ENCODE measurements around the gene SHKBP1. TPM values are rescaled to one million over a fixed set of nuclear protein-coding genes. Genes with fewer than 3 reads are reported as not detected.

SHKBP1 gene
- total and polyA plus RNA-seq, 2 of the 4 experiments (the other 2 are of a cell fraction): 15.6 to 94.0 TPM

GRCh38 chr19:40528533-40529092 lies 48.1 kb upstream of the SHKBP1 start:
- no peak overlapping the region for H3K4ac ChIP-seq (ENCODE audit: low read depth, low read length)
- no peak overlapping the region for H3K27ac ChIP-seq (ENCODE audit: insufficient read depth, low read length)
- TF ChIP-seq POLR2A (IDR thresholded peaks at IDR 0.05; ENCODE audit: low read depth, low read length): no peak
- no peak for TF ChIP-seq RCOR1 (IDR thresholded peaks at IDR 0.05; ENCODE audit: insufficient replicate concordance, low read length)
- TF ChIP-seq RFX5 (IDR thresholded peaks at IDR 0.05; ENCODE audit: low read depth, low read length): no peak
- TF ChIP-seq SMC3 (IDR thresholded peaks at IDR 0.05; ENCODE audit: low read depth, low read length): no peak
- no peak for TF ChIP-seq USF2 (IDR thresholded peaks at IDR 0.05; ENCODE audit: low read depth, low read length)
- H3K23ac ChIP-seq (ENCODE audit: low read depth, low read length): no peak overlapping the region
- peaks cover 3% of the 10 kb centered on the region; the same call in 1 of the 2 replicates for H3K4me1 ChIP-seq (ENCODE audit: control insufficient read depth, insufficient read depth, low read length)
- peaks cover 15% of the 10 kb centered on the region for H3K27me3 ChIP-seq (ENCODE audit: control insufficient read depth, insufficient read depth, low read length)
- H4K8ac ChIP-seq (ENCODE audit: low read depth in 2 of 2, low read length in 2 of 2): peak overlapping the region in 1 of 2 experiments; percentile 43; a peak in 1 of 4 replicates
- BruUV-seq (replicated peaks): no TSS peak
- H3K4me3 ChIP-seq (ENCODE audit: insufficient read depth, low read depth, low read length): no peak overlapping the region
- no peaks in the 10 kb centered on the region for H3K9me3 ChIP-seq (ENCODE audit: control insufficient read depth, insufficient read depth, low read length)
- no peak overlapping the region for H2BK20ac ChIP-seq (ENCODE audit: low read depth, low read length)
- H2AK9ac ChIP-seq (replicated peaks; ENCODE audit: low read depth, low read length, poor library complexity): no peak overlapping the region
- H2AK5ac ChIP-seq (ENCODE audit: low read depth, low read length): peak overlapping the region; percentile 70; the same call in 1 of the 2 replicates
- no peaks in the 10 kb centered on the region for H3K79me1 ChIP-seq (ENCODE audit: low read depth in 1 of 2, low read length in 2 of 2)
- H2AFZ ChIP-seq (replicated peaks; ENCODE audit: low read length, poor library complexity): peak overlapping the region; percentile 84
- ChIA-PET CTCF (no interaction called here), POLR2A (ENCODE audit: unreplicated experiment) (no interaction called here)
- H4K91ac ChIP-seq (ENCODE audit: insufficient read depth, low read depth, low read length): no peak overlapping the region
- no peaks in the 10 kb centered on the region for H3K36me3 ChIP-seq (ENCODE audit: control insufficient read depth, insufficient read depth, low read length)
- no peak for DNase-seq
- in situ Hi-C loops (cut with MboI; ENCODE audit: low sequenced_read_pairs): no loop called here
- intact Hi-C loops (cut with micrococcal nuclease): loop anchor here (1.0 to 10.0 kb wide), 3 partner anchors 64 to 106 kb away; partner anchors contain the start of genes BLVRB and SPTBN4
- H2BK15ac ChIP-seq (ENCODE audit: low read depth, low read length): no peak overlapping the region
- H4K5ac ChIP-seq (ENCODE audit: low read depth, low read length): no peak overlapping the region
- no peaks in the 10 kb centered on the region for H4K20me1 ChIP-seq (ENCODE audit: insufficient read depth, low read length)
- no peak overlapping the region for H2BK120ac ChIP-seq (ENCODE audit: low read depth, low read length)
- H3K18ac ChIP-seq (ENCODE audit: low read depth, low read length): no peak overlapping the region
- H3K56ac ChIP-seq (ENCODE audit: extremely low read depth, insufficient read depth, low read length): no peak overlapping the region
- H3K4me2 ChIP-seq (ENCODE audit: low read depth, low read length): no peak overlapping the region
- H3K9me1 ChIP-seq (ENCODE audit: insufficient read depth, low read length): no peaks in the 10 kb centered on the region; the same call in 1 of the 2 replicates
- no peak overlapping the region for H3K14ac ChIP-seq (replicated peaks; ENCODE audit: low read depth, low read length)
- no peak overlapping the region for H3K9ac ChIP-seq (ENCODE audit: low read depth, low read length)
- no peak overlapping the region for H2BK5ac ChIP-seq (ENCODE audit: low read depth, low read length, poor library complexity, severe bottlenecking)
- 83% methylated on average over 1 of the region's 14 CpGs; no CpG with 5 or more reads in 1 of the 2 experiments for WGBS, 2 experiments (ENCODE audit: extremely low coverage in 2 of 2, insufficient read length in 1 of 2)
- dilution Hi-C loops (cut with HindIII; ENCODE audit: low sequenced_read_pairs, unreplicated experiment): no loop called here
- no peak for ATAC-seq (ENCODE audit: low read depth)

Data from IMR-90 (cell line).